CD4-positive, alpha-beta T cell treated with Interferon alpha-2 for 1 hour (primary cell): ENCODE results near the gene RAI2.

ENCODE experiments used
- DNase-seq, 2 donors: peaks; one replicate each; pipeline ENCODE4 v3.0.0-alpha.2; 2020 to 2022

Gene RAI2

DNA sequence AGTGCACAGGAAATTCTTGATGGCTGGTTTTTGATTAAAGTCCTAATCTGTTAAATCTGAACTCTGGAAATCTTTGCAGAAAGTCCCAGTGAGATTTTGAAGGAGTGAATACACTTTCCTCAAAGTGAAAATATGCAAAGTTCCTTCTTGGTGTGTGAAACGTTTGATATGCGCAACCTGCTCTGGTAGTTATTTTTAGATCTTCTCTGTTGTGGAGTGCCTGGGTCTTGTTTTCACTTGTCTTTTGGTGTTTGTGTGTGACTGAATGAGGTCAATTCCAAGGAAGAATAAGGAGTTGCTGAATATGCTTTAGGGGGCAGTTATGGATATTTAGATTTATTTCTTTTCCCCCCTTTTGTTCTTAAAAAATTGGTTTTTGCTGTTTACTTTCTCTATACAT lies 82.1 kb downstream of the RAI2 start:
- no peak for DNase-seq

GRCh38 chrX:17774053-17774452 lies 87.0 kb downstream of the RAI2 start:
- no peak for DNase-seq

DNA sequence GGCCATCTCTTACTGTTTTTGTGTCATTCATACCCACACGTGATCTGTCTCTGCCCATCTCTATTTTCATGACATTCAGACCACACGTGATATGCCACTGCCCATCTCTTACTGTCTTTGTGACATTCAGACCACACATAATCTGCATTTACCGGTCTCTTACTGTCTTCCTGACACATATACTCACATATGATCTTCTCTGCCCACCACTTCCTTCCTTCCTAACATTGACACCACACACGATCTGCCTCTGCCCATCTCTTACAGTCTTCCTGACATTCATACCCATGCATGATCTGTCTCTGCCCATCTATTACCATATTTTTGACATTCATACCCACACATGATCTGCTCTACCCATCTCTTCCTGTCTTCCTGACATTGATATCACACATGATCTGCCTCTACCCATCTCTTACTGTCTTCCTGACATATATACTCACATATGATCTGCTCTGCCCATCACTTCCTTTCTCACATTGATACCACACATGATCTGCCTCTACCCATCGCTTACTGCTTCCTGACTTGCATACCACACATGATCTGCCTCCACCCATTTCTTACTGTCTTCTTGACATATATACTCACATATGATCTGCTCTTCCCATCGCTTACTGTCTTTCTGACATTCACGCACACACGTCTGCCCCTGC lies 87.7 kb downstream of the RAI2 start:
- DNase-seq = no peak

- peak in 1 of 2 donors; percentile 7 for DNase-seq
Measured at GRCh38 chrX:17769701-17770269, 91.3 kb downstream of the RAI2 start.

GRCh38 chrX:17768997-17769396 lies 92.1 kb downstream of the RAI2 start:
- no peak for DNase-seq

GRCh38 chrX:17767734-17768133 lies 93.4 kb downstream of the RAI2 start:
- no peak for DNase-seq

DNA sequence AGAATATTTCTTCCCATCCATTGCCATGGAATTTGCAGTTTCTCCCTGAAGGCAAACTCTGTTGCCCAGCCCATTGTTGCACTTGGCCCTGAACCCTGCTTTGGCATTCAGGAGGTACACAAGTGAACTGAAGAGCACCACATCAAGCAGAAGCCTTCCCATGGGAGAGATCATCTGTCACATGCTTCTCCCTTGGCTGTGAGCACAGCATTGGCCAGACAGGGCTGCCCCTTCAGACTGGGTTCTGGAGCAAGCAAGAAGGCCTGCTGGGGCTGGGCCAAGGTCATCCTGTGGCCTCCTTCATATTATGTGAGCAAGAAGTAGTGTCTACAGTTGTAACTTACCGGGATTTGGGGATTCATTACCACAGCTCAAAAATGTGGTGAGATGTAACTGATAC lies 101.1 kb downstream of the RAI2 start:
- DNase-seq = no peak

DNA sequence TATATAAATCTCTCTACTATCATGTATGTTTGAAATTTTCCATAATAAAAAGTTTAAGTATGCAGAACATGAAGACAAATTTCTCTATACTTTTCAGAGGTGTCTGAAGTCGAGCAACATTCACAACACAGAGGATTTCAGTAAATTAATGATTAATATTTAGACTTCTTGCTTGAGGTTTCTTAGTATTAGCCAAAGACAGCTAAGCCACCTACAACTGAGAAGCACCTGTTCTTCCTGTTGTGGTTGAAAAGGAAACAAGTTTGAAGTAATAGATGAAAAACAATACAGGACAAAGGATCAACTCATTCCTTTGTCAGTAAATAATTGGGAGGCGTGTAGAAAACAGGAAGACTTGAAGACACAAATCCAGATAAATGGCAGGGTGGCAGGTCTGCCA lies 102.7 kb downstream of the RAI2 start:
- DNase-seq = no peak

DNA sequence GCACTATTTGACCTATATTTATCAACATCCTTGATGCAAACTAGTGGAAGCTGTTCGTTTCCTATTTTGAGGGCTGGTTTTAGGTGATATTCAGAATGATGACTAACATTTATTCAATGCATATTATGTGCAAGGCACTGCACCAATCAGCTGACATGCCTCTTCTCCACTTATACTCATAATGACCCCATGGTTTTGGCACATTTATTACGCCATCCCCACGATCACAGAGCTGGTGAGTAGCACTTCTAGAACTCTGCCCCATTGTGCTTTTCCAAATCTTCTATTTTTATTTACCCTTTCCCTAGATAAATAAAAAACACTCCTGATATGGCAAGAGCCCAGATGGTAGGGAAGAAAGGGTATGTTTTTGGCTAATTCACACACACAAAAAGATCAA lies 110.7 kb downstream of the RAI2 start:
- no peak for DNase-seq
